Mesodermal cell (in vitro differentiated cells): ENCODE results near the gene CAMK1D.

ENCODE experiments used
- H3K27ac ChIP-seq: 2 replicates; pipeline ENCODE4 v1.7.0; 2013; ENCODE audit warnings: mild to moderate bottlenecking, low read depth, low read length, moderate library complexity; ENCODE audit not compliant: severe bottlenecking
- H3K36me3 ChIP-seq: 2 replicates; pipeline ENCODE4 v1.7.1; 2013; ENCODE audit warnings: mild to moderate bottlenecking, low read length, moderate library complexity; ENCODE audit not compliant: control insufficient read depth, insufficient read depth
- H3K4me1 ChIP-seq: one replicate; pipeline ENCODE4 v1.7.1; 2013; ENCODE audit warnings: mild to moderate bottlenecking, low read length; ENCODE audit not compliant: insufficient read depth, control insufficient read depth, poor library complexity, severe bottlenecking
- H3K4me3 ChIP-seq: 2 replicates; pipeline ENCODE4 v1.7.0; 2013; ENCODE audit warnings: low read length, control low read depth, mild to moderate bottlenecking; ENCODE audit not compliant: insufficient read depth, poor library complexity, severe bottlenecking; ENCODE audit errors: extremely low read depth
- H3K9me3 ChIP-seq: 2 replicates; pipeline ENCODE4 v1.7.1; 2013; ENCODE audit warnings: mild to moderate bottlenecking, low read length, moderate library complexity; ENCODE audit not compliant: control insufficient read depth
- WGBS, 2 experiments: methylation state at CpG; one replicate each; pipeline ENCODE4 v1.1.5; 2013; ENCODE audit warnings: missing lambda C conversion rate in 2 of 2; ENCODE audit not compliant: insufficient coverage in 2 of 2; 5-methylcytosine and 5-hydroxymethylcytosine counted together

Gene CAMK1D

GRCh38 chr10:12465385-12466136 is 116.2 kb downstream of the CAMK1D start:
- Histone ChIP-seq H3K9me3 (no peaks in the 10 kb centered on the region), H3K4me1 (no peaks in the 10 kb centered on the region), H3K27ac (no peak overlapping the region), H3K4me3 (no peak overlapping the region), H3K36me3 (no peaks in the 10 kb centered on the region)
- WGBS, 2 experiments = 85 to 88% methylated on average over 3 to 7 of the region's 9 CpGs

- H3K4me1 ChIP-seq = no peaks in the 10 kb centered on the region
- H3K27ac ChIP-seq = no peak overlapping the region
- H3K4me3 ChIP-seq = no peak overlapping the region
- WGBS, 2 experiments = 85 to 92% methylated on average over 16 to 17 of the region's 17 CpGs
- H3K36me3 ChIP-seq = no peaks in the 10 kb centered on the region
- no peaks in the 10 kb centered on the region for H3K9me3 ChIP-seq
Measured at GRCh38 chr10:12466704-12467305, 117.5 kb downstream of the CAMK1D start.

GRCh38 chr10:12469345-12469744 is 120.0 kb downstream of the CAMK1D start:
- H3K4me1 ChIP-seq = no peaks in the 10 kb centered on the region
- H3K36me3 ChIP-seq = no peaks in the 10 kb centered on the region
- WGBS, 2 experiments = 89 to 100% methylated on average over 2 of the region's 5 CpGs
- no peak overlapping the region for H3K4me3 ChIP-seq
- no peaks in the 10 kb centered on the region for H3K9me3 ChIP-seq
- H3K27ac ChIP-seq = no peak overlapping the region

GRCh38 chr10:12470719-12471118 is 121.4 kb downstream of the CAMK1D start:
- no peaks in the 10 kb centered on the region for H3K4me1 ChIP-seq
- WGBS, 2 experiments = 91 to 92% methylated on average over 10 of the region's 10 CpGs

GRCh38 chr10:12471135-12471534 is 121.8 kb downstream of the CAMK1D start:
- Histone ChIP-seq H3K27ac (no peak overlapping the region), H3K9me3 (no peaks in the 10 kb centered on the region), H3K4me1 (no peaks in the 10 kb centered on the region), H3K4me3 (no peak overlapping the region), H3K36me3 (no peaks in the 10 kb centered on the region)
- 74 to 80% methylated on average over 5 of the region's 5 CpGs for WGBS, 2 experiments

More at GRCh38 chr10:12470719-12471118, 121.4 kb downstream of the CAMK1D start:
- Histone ChIP-seq H3K9me3 (no peaks in the 10 kb centered on the region), H3K36me3 (no peaks in the 10 kb centered on the region), H3K27ac (no peak overlapping the region), H3K4me3 (no peak overlapping the region)

GRCh38 chr10:12473491-12473890 is 124.1 kb downstream of the CAMK1D start:
- Histone ChIP-seq H3K9me3 (no peaks in the 10 kb centered on the region), H3K4me1 (no peaks in the 10 kb centered on the region), H3K27ac (no peak overlapping the region), H3K36me3 (no peaks in the 10 kb centered on the region), H3K4me3 (no peak overlapping the region)
- 93 to 97% methylated on average over 5 of the region's 6 CpGs for WGBS, 2 experiments

- WGBS, 2 experiments = 91 to 97% methylated on average over 6 to 7 of the region's 8 CpGs
Measured at GRCh38 chr10:12474727-12475412, 125.5 kb downstream of the CAMK1D start.

GRCh38 chr10:12476656-12477055 is 127.3 kb downstream of the CAMK1D start:
- Histone ChIP-seq H3K27ac (no peak overlapping the region), H3K4me3 (no peak overlapping the region), H3K36me3 (no peaks in the 10 kb centered on the region), H3K4me1 (no peaks in the 10 kb centered on the region), H3K9me3 (peaks cover 4% of the 10 kb centered on the region)
- WGBS, 2 experiments = 97 to 100% methylated on average over 2 to 3 of the region's 4 CpGs

More at GRCh38 chr10:12474727-12475412, 125.5 kb downstream of the CAMK1D start:
- H3K27ac ChIP-seq = no peak overlapping the region
- H3K4me1 ChIP-seq = no peaks in the 10 kb centered on the region
- no peak overlapping the region for H3K4me3 ChIP-seq
- H3K9me3 ChIP-seq = no peaks in the 10 kb centered on the region
- no peaks in the 10 kb centered on the region for H3K36me3 ChIP-seq

- Histone ChIP-seq H3K9me3 (peaks cover 4% of the 10 kb centered on the region), H3K36me3 (no peaks in the 10 kb centered on the region), H3K4me3 (no peak overlapping the region), H3K27ac (no peak overlapping the region), H3K4me1 (no peaks in the 10 kb centered on the region)
- 92 to 97% methylated on average over 11 to 12 of the region's 12 CpGs for WGBS, 2 experiments
Measured at GRCh38 chr10:12479437-12479844, 130.1 kb downstream of the CAMK1D start.

GRCh38 chr10:12479924-12480323 is 130.6 kb downstream of the CAMK1D start:
- 73 to 83% methylated on average over 8 to 9 of the region's 9 CpGs for WGBS, 2 experiments

More at GRCh38 chr10:12479924-12480323, 130.6 kb downstream of the CAMK1D start:
- Histone ChIP-seq H3K4me1 (peaks cover 1% of the 10 kb centered on the region), H3K9me3 (peaks cover 4% of the 10 kb centered on the region), H3K36me3 (no peaks in the 10 kb centered on the region), H3K4me3 (no peak overlapping the region), H3K27ac (no peak overlapping the region)
